SU-DHL-6 (cell line): ENCODE results near the gene ARFGAP1.

ENCODE experiments used
- EZH2phosphoT487 ChIP-seq: fragments of 200-600 bp; sonication (generic), shearing (Covaris generic); conservative IDR thresholded peaks from 2 replicates; pipeline ENCODE4 v1.6.1; 2018; ENCODE audit warnings: mild to moderate bottlenecking, antibody characterized with exemption, low read length, moderate library complexity, mixed read lengths
- TF ChIP-seq, protein P1 (sequence below): fragments of 200-600 bp; sonication (generic); IDR thresholded peaks from one replicate; pipeline ENCODE4 v1.5.1; 2017; ENCODE audit warnings: antibody characterized with exemption, mild to moderate bottlenecking, low read length, moderate library complexity; ENCODE audit not compliant: insufficient read depth, poor library complexity, severe bottlenecking

GRCh38 chr20:63311833-63312243 lies 39.2 kb downstream of the ARFGAP1 start:
- TF ChIP-seq, protein P1, sequence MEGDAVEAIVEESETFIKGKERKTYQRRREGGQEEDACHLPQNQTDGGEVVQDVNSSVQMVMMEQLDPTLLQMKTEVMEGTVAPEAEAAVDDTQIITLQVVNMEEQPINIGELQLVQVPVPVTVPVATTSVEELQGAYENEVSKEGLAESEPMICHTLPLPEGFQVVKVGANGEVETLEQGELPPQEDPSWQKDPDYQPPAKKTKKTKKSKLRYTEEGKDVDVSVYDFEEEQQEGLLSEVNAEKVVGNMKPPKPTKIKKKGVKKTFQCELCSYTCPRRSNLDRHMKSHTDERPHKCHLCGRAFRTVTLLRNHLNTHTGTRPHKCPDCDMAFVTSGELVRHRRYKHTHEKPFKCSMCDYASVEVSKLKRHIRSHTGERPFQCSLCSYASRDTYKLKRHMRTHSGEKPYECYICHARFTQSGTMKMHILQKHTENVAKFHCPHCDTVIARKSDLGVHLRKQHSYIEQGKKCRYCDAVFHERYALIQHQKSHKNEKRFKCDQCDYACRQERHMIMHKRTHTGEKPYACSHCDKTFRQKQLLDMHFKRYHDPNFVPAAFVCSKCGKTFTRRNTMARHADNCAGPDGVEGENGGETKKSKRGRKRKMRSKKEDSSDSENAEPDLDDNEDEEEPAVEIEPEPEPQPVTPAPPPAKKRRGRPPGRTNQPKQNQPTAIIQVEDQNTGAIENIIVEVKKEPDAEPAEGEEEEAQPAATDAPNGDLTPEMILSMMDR, result no peak
- TF ChIP-seq EZH2phosphoT487, result no peak
